HG02970 (cell line): ENCODE data around the gene SFT2D1.
"Not testable (repeated sequence)": the region's sequence is repeated elsewhere in the genome, so short reads cannot be mapped to it uniquely, and the experiment has no call there.

Experiments
- ATAC-seq: cut with Tn5 transposase; IDR thresholded peaks from one replicate; pipeline ENCODE4 v1.9.1; 2021; ENCODE audit warnings: mild to moderate bottlenecking, moderate library complexity, moderate number of reproducible peaks; ENCODE audit not compliant: unreplicated experiment, low FRiP score

SFT2D1 gene

DNA sequence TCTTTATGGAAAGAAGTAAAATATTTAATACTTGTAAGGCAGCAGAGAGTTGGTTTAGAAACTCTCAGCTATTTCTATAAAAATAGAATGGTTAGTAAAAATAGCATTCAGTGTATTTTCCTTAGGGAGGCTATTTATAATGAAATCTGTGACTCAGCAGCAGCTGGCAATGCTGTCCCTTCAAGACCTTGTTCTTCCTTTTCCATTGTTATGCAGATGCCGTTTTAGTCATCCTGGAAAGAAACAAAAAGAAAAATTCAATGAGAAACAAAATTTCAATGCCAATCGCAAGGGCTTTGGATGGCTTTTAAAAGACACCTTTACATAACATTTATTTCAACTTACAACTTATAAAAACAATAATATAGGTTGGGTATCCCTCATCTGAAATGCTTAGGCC is 22.9 kb upstream of the SFT2D1 start:
- ATAC-seq = no peak

DNA sequence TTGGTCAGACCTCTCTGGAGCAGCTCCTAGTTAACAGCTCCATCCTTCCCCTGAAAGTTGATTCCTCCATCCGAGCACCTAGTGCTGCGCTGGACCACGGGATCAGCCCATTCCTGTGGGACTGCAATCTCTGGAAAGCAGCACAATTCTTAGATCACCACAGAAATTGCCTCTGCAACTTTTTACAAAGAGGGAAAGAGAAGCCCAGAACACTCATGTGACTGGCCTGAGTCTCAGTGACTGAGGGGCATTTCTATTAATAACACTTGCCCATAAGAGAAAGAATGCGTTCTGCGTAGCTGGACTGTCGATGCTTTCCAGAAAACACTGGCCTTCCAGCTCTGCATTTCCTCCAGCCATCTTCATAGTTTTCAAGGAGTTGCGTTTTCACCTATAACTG is 22.1 kb upstream of the SFT2D1 start:
- no peak for ATAC-seq

DNA sequence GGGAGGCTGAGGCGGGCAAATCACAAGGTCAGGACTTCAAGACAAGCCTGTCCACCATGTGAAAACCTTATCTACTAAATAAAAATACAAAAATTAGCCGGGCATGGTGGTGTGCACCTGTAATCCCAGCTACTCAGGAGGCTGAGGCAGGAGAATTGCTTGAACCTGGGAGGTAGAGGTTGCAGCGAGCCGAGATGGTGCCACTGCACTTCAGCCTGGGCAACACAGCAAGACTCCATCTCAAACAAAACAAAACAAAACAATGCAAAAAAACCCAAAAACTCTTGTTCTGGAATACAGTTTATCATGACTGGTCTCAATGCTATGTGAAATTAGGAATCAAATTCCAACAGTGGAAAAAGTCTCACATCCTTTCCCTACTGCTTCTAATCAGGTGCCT is 20.1 kb upstream of the SFT2D1 start:
- not testable (repeated sequence) for ATAC-seq

DNA sequence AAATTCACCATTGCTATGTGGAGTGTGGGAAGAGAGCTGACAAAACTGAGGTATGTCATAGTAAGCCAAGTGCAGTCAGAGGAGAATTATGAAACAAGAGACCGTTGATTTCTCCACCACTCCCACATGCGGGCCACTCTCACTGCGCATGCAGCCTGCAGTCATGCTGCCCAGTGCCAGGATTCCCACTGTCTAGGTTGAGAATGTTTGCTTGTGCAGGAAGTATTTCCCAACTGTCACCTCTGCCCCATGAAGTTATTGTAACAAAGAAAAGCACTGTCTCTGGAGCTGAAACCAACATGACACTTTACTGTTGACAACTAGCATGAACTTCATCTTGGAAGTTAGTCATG is 18.7 kb upstream of the SFT2D1 start:
- no peak for ATAC-seq

DNA sequence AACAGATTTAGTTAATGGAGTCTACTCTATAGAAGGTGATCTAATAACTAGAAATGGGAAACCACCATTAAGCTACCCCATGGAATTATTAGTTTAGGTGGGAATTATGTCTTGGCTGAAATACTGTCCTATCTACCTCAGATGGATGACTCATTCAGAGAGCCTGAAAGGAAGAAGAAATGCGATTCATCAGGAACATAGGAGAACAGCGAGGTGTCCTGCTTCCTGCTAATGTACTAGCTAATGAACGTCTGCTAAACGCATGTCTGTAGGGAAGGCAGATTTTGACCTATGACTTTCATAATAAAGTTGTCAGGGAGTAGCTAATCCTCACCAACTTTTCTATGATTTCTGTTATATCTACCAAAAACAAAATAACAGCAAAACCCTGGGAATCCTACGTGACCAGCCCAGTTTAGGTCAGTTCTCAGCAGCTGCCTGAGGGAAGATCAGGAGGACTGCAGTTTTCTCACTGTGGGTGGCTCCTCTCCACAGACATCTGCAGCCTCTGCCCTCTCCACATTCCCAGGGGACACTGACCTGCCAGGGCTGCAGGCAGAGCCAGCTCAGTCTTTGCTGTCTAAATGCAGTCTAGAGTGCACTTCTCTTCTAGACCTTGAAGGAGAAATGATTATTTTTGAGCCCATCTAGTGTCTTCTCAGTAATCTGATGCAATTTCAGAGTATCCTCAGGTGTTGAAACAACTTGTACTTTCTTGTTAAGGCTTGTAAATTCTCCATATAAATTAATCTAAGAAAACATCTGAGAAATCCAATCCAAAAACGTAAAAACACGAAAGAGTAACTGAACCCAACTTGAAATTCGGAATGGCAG is 18.1 kb upstream of the SFT2D1 start:
- no peak for ATAC-seq

DNA sequence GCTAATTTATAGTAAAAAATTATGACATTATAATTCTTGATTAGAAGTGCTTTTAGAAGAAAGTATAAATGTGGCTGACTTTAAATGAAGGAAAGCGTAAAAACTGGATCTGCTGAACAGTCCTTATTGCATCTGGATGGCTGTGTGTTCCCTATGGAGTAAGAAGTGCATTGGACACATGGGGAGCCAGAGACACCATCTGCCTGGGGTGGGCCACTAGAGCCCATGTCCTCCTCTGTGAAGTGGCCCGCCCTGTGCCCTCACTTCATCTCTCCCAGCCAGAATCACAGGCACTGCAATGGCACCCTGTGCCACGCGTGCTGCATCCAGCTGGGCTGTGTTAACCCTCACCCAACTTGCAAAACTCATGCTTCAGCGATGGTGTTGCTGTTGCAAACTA is 13.2 kb upstream of the SFT2D1 start:
- no peak for ATAC-seq

DNA sequence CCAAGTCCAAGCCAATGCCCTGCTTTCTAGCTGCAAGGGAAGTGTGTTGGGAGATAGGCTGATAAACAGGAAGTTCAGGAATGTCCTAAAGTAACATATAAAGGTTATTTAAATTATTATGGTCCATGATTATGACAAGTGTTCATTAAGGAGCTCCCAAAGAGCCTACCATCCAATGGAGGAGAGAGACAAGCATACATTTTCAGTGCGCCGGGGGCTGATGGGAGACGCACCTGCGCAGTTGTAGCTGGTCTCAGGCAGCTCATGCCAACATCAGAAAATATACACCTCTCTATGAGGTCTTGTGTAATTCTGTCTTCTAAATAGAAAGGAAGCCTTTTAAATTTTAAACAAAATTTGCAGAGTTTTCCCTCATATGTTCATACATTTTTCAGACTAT is 12.6 kb upstream of the SFT2D1 start:
- ATAC-seq = no peak

DNA sequence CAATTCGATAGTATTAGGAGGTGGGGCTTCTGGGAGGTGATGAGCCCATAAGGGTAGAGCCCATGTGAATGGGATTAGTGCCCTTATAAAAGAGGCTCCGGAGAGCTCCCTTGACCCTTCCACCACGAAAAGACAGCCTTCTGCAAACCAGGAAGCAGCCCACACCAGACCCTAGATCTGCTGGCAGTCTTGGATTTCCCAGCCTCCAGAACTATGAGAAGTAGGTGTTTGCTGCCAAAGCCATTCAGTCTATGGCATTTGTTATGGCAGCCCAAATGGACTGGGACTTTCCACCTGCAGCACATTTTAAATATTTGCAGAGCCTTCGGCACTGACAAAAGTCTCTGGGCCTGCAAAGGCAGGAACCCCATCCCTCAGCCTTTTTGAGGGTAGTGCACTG is 11.8 kb upstream of the SFT2D1 start:
- no peak for ATAC-seq

DNA sequence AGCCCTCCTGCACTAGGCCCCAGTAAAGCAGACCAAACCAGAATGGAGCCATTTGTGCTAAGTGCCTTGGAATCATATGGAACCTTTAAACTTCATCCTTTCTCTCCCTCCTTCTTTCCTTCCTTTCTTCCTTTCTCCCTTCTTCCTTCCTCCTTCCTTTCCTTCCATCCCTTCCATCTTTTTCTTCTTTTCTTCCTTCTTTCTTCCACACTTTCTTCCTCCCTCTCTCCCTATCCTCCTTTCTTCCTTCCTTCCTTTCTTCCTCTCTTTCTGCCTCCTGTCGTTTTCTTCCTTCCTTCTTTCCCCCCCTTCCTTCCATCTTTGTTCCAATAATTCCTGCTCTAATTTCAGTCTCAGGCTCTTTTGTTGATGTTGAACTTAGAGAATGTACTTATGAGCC is 11.2 kb upstream of the SFT2D1 start:
- ATAC-seq = no peak

DNA sequence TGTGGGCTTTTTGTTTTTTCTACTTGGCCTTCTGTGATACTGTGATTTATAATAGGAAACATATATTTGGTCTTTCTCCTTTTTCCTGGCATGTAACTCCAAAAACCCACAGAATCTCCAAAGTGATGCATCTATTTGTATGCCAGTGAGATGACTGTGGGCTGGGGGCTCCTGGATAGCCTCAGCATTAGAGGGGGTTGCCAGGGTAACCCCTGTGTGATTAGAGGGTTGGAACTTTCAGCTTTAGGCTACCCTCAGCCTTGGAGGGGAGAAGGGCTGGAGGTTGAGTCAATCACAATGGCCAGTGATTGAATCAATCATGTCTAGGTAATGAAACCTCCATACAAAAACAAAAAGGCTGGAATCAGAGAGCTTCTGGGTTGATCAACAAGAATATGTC is 10.6 kb upstream of the SFT2D1 start:
- ATAC-seq = no peak

DNA sequence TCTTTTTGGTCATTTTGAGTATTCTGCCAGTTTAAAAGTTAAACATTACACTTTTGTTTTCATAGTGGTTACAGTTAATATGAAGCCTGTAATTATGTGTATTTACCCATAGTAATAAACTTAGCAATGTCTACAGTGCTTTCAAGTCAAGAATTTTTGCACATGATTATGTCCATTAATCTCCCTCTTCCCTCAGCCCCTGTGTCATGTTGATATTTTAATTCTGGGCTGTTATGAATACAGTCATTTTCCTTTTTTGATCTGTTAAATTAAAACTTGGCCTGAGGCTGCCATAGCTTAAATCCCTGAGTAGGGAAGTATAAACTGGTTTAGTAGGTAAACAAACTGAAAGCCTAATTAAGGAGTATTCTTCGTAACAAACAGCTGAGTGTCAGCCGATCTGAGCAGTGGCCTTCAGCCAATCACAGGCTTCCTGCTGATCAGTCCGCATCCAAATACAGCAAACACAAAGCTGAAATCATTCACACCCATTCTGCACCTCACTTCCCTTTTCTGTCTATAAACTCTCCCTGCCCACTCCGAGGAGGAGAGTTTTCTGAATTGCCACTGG is 9.5 kb upstream of the SFT2D1 start:
- no peak for ATAC-seq

DNA sequence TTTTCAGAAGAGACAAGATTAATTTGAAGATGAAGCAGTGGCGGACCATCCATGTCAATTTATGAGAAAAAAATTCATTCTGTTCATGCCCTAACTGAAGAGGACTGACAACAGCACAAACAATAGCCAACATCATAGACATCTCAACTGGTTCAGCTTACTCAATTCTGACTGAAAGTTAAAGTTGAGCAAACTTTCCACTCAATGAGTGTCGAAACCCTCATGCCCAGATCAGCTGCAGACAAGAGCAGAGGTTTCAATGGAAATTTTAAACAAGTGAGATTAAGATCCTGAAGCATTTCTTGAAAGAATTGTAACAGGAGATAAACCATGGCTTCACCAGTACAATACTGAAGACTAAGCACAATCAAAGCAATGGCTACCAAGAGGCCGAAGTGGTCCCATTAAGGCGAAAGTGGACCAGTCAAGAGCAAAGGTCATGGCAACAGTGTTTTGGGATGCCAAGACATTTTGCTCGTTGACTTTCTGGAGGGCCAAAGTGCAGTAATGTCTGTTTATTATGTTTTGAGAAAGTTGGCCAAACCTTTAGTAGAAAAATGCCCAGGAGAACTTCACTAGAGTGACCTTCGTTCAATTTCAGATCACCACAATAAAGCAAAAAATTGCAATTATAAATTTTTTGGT is 6.1 kb upstream of the SFT2D1 start:
- no peak for ATAC-seq

DNA sequence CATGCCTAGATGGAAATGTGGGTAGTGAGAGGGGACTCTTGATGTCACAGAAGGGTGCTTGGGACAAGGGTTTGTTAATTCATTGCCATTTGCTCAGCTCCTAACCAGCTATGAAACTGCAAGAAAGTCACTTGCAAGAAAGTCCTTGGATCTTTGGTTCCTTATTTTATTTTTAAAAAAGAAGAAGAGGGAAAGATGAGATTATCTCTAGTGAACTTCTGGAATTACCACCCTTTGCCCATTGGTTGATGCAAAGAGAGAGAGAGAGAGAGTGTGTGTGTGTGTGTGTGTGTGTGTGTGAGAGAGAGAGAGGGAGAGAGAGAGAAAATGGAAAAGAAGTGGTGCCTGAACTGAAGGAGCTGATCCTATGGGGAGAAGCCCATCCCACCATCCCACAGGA is 4.6 kb upstream of the SFT2D1 start:
- no peak for ATAC-seq

DNA sequence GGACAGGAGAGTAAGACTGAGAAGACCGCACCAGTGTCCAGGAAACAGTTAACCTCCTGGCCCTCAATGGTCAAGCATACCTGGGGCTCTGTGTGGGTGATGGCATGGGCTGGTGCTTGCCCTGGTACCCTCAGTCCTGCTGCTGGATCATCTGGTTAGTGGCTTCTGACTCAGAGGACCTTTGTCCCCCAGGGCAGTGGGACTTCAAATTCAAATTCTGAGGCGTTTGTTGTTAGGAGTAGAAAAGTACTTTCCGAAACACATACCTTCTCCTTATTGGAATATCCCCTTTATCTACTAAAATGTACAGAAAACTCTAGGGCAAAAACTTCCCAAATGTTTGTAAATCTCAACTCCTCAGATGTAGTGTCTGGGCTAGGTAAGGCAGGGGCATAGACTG is 4.1 kb upstream of the SFT2D1 start:
- ATAC-seq = no peak

DNA sequence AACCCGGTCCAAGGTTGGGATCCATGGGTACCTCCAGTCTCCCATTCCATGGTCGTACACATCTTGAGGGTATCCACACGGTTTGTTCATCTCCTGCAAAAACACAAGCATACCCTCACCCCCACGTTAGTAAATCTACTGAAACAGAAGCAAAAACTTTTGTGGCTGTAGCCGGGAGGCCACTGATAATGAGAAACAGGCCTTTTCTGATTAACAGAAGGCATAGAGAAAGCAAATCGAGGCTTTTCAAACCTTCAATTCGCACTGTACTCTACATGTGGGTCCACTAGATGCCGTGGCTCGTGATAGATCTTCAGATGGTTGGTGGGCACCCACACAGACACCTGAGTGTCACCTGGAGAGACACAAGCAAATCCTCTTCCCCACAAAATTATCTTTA is 3.3 kb upstream of the SFT2D1 start:
- ATAC-seq = not testable (repeated sequence)

DNA sequence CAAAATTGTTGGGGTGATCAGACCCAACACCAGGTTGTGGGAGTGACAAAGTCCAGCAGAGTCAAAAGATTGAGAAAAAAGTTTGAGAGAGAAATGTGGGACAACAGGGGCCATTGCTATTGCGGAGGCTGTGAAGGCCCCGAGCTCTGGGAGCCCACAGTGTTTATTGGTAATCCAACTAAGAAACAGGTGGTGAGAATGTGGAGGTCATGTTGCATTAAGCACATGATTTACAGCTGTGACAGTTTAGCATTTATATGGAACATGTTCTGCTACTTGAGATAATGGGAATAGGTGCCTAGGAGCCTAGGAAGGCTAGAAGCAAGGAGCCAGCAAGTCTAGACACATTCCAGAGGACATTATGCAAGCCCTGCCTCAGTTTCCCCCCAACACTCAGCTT is 2.6 kb upstream of the SFT2D1 start:
- ATAC-seq = not testable (repeated sequence)

DNA sequence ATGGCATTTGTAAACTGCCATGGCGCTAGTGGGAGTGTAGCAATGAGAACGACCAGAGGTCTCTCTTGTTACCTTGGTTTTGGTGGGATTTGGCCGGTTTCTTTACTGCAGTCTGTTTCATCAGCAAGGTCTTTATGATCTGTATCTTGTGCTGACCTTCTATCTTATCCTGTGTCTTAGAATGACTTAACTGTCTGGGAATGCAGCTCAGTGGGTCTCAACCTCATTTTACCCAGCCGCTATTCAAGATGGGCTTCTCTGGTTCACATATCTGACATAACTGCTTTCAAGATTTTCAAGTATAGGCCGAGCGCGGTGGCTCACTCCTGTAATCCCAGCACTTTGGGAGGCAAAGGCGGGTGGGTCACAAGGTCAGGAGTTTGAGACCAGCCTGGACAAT is 1.9 kb upstream of the SFT2D1 start:
- ATAC-seq = no peak

DNA sequence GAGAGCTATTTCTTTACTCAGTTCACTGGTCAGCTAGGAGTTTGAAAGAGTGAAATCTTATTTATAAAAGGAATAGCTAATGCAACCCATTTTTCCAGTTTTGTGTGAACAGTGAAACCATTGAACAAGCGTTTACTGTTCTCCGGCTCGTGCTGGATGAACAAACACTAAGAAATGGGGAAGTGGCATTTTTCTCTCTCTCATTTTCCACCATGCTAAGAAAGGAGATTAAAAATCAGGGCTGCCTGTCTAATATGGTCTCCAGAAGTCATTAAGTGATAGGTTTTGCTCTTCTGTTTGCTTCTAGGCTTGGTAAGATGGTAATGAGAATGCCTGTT is 774 bp upstream of the SFT2D1 start:
- peak; percentile 19 for ATAC-seq

DNA sequence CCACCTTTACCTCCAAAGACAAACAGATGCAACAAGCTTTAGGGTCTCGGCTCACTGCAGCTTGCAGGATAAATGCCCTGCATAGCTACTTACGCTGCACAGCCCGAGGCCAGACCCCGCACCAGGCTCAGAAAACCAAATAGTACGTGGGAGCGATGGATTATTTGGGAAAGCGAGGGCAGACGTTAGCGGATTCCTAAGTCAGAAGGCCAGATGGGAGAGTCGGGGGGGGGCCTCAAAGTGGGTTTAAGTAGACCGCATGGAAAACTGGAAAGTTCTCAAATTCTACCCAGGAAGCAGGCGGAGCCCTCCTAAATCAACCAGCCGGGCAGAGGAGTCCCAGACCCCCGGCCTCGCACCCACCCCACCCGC is 382 bp downstream of the SFT2D1 start:
- no peak for ATAC-seq

DNA sequence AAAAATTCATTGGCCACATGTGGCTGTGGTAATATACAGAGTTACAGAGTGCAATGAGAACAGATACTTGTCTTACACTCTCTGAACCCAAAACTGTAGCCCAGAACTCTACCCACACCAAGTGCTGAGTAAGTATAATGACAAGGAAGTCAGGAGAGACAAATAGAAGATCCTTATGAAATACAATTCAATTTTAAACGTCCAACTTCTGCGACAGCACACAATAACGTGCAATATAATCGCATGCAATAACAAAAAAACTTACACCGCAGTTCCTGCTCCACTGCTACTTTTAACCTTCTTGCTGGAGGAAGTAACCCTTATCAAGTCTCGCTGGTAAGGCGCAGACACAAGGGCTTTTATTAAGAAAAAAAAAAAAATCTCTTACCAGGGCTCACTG is 881 bp downstream of the SFT2D1 start:
- ATAC-seq = no peak

DNA sequence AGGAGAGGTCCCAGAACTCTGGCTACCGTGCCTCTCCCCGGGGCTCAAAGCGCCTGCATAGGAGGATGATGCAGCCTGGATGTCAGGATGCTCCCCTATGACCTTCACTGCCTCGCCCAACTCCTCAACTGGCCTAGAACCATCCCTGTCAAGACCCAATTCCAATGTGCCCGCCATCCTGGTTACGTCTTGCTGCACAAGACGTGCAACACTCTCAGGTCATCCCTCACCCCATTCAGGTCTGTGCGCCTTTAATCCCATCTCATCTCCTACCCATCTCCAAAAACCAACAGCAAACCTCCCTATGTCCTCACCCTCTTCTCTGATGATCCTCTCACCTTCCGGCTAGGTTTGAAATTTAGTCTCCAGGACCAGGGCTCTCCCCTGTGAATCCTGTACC is 3.5 kb downstream of the SFT2D1 start:
- no peak for ATAC-seq

DNA sequence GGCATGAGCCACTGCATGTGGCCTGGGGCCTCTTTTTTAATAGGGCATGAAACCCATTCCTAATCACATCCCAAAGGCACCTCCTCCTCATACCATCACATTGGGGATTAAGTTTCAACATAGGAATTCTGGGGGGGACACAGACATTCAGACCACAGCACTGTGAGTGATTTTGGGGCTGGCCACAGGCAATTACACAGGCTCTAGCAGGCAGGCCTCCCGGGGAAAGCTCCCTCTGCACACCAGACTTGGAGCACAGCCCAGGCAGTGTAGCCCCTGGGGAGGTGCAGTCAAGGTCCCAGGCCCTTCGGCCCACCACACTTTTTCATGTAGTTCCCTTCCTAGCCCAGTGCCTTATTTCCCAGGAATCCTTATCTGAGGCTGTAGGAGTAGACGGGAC is 5.5 kb downstream of the SFT2D1 start:
- no peak for ATAC-seq
